ENCODE measurements around the gene ZNF750. TPM values are rescaled to one million over a fixed set of nuclear protein-coding genes. Genes with fewer than 3 reads are reported as not detected.

The ZNF750 gene
- total RNA-seq, 2 experiments from 2014 or later, result not detected

DNA sequence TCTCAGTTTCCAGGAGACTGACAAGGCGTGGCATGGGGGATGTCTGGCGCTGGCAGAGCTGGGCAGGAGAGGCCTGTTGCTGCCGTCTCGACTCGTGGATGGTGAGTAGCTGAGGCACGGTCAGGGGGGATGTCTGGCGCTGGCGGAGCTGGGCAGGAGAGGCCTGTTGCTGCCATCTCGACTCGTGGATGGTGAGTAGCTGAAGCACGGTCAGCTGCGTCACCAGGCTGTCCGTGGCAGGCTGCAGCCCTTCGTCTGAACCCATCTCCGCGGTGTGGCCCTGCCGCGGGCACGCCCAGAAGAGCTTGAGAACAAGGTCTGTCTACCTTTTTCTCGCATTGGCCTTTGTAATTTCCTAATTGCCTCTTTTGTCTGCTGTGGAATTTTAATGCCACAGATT, 25.0 kb downstream of the ZNF750 start:
- no peak for ATAC-seq (ENCODE audit: low read depth)
- no peak overlapping the region for H3K4me3 Mint-ChIP-seq
- no peaks in the 10 kb centered on the region for H3K27me3 Mint-ChIP-seq
- peaks cover 15% of the 10 kb centered on the region for H3K4me1 Mint-ChIP-seq
- DNase-seq, result no peak
- POLR2A ChIA-PET, result interaction anchor here (0.8 kb wide), 1 partner anchor 45 kb away, joined by 3 read pairs; no protein-coding TSS in a partner anchor
- H3K36me3 Mint-ChIP-seq, result peaks cover 38% of the 10 kb centered on the region
- no peaks in the 10 kb centered on the region for H3K9me3 Mint-ChIP-seq
- H3K27ac Mint-ChIP-seq, result no peak overlapping the region

DNA sequence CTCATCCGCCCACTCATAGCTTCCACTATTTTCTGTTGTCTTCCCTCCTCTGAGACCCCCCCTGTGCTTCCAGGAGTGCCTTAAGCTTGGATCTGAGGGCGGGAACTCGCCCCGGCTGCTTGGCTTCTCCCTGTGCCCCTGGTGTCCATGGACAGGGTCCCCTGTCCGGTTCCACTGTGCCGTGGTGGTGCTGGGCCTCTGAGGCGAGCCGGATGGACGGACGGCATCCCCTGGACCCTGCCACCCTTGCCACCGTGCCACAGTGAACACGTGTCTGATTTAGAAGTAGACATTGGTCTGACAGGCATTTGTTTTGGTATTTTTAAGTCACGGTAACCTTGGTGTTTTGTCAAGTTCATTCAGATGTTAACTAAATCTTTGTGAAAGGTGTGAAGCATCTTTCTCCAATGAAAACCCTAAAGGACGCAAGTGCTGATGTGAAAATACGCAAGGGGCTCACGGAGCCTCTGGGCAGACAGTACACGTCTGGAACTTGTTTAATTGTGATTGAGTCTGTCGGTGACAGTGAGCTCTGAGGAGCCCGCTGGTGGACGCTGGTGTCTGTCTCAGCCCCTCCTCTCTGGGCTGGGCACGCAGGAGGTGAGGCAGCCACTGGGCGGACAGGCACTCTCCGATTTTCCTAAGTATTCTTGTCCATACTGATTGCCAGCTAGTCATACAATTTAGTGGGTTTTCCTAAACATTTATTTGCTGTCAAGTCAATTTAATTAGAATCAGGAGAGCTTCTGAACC, 26.3 kb downstream of the ZNF750 start:
- no peaks in the 10 kb centered on the region for H3K27me3 Mint-ChIP-seq
- ATAC-seq (ENCODE audit: low read depth) (no peak), DNase-seq (no peak)
- H3K36me3 Mint-ChIP-seq, result peaks cover 28% of the 10 kb centered on the region
- POLR2A ChIA-PET, result no interaction called here
- H3K9me3 Mint-ChIP-seq, result no peaks in the 10 kb centered on the region
- peaks cover 15% of the 10 kb centered on the region for H3K4me1 Mint-ChIP-seq
- no peak overlapping the region for H3K27ac Mint-ChIP-seq
- H3K4me3 Mint-ChIP-seq, result no peak overlapping the region

- ATAC-seq (ENCODE audit: low read depth) (no peak), DNase-seq (no peak)
- no peak overlapping the region for H3K4me3 Mint-ChIP-seq
- peaks cover 15% of the 10 kb centered on the region for H3K4me1 Mint-ChIP-seq
- POLR2A ChIA-PET, result no interaction called here
- no peaks in the 10 kb centered on the region for H3K9me3 Mint-ChIP-seq
- no peaks in the 10 kb centered on the region for H3K27me3 Mint-ChIP-seq
- H3K36me3 Mint-ChIP-seq, result peaks cover 20% of the 10 kb centered on the region
- H3K27ac Mint-ChIP-seq, result no peak overlapping the region
These were observed 27.2 kb downstream of the ZNF750 start for GRCh38 chr17:82812601-82813000.

DNA sequence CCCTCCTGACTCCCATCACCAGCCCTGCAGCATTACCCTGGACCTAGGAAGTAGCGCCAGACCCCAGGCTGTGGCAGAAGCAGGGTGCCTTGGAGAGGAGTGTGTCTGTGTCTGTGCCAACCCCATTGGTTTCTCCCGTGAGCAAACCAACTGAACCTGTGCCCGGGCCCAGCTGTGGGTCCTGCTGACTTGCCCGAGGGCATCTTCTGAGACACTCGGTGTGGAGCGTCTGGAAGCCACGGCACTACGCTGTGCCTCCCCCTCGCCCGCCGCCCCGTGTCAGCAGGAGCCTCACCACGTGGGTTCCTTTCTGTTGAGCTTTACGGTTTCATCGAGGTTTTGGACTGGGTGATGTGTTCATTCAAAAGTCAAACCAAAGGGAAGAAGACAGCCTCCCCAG, 27.8 kb downstream of the ZNF750 start:
- peak; percentile 12 for ATAC-seq (ENCODE audit: low read depth)
- no peaks in the 10 kb centered on the region for H3K27me3 Mint-ChIP-seq
- POLR2A ChIA-PET, result no interaction called here
- no peaks in the 10 kb centered on the region for H3K9me3 Mint-ChIP-seq
- DNase-seq, result no peak
- peak overlapping the region; percentile 36 for H3K27ac Mint-ChIP-seq
- H3K36me3 Mint-ChIP-seq, result peaks cover 18% of the 10 kb centered on the region
- H3K4me1 Mint-ChIP-seq, result peaks cover 15% of the 10 kb centered on the region
- no peak overlapping the region for H3K4me3 Mint-ChIP-seq

DNA sequence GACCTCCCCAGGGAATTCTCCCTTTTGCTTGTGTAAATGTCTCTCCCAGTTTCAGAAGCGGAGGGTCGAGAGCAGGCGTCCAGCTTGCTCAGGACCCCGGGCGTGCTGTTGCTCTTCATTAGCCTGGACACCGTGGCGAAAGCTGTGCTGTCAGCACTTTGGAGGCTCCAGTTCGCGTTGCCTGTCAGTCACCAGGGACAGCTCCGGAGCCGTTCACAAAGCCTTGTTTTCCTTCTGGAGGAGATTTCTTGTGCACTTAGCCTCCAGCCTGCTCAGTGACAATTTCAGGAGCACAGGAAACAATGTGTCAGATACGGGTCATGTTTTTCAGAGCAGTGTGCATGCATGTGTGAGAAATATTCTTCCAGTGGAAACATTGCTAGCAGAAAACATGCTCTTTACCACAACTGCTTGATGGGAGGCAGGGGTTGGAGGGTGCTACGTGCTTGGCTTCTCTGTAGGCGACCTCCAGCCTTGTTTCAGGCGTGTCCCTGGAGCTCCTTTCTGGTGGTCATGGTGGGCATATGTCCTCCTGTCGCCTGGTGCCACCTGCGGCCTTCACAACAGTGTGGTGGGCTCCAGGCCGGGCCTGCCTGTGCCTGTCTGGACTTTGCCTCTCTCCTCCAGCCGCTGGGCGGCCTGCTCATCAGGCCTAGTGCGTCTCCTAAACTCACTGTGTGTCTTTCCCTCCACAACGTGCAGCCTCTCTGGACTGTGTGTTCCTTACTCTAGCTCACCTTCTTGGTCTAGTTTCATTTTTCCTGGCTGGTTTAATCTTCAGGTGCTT, 29.0 kb downstream of the ZNF750 start:
- no peak for DNase-seq
- H3K4me3 Mint-ChIP-seq, result no peak overlapping the region
- H3K27me3 Mint-ChIP-seq, result no peaks in the 10 kb centered on the region
- H3K4me1 Mint-ChIP-seq, result peaks cover 10% of the 10 kb centered on the region
- POLR2A ChIA-PET, result no interaction called here
- H3K36me3 Mint-ChIP-seq, result peaks cover 11% of the 10 kb centered on the region
- no peak for ATAC-seq (ENCODE audit: low read depth)
- peak overlapping the region; percentile 60 for H3K27ac Mint-ChIP-seq
- H3K9me3 Mint-ChIP-seq, result no peaks in the 10 kb centered on the region

- DNase-seq (no peak), ATAC-seq (ENCODE audit: low read depth) (no peak)
- Mint-ChIP-seq H3K27ac (no peak overlapping the region), H3K9me3 (no peaks in the 10 kb centered on the region), H3K4me3 (no peak overlapping the region), H3K36me3 (peaks cover 2% of the 10 kb centered on the region), H3K4me1 (peaks cover 2% of the 10 kb centered on the region), H3K27me3 (no peaks in the 10 kb centered on the region)
- POLR2A ChIA-PET, result no interaction called here
These were observed 30.6 kb downstream of the ZNF750 start for GRCh38 chr17:82808921-82809905.

DNA sequence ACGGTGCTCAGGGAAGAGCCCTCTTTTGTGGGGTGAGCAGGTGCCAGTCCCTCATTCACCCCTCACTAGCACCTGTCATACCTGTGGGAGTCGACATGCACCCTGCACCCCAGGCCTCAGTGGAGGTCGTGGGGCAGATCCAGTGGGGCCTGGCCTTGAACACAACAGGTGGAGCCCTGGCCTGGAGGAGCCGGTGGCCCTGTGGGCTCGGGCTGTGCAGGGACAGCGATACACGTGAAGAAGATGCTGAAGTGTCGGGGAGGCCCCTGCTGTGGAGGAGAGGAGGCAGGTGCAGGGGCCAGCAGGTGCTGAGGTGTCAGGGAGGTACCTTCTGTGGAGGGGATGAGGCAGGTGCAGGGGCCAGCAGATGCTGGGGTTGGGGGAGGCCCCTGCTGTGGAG, 31.8 kb downstream of the ZNF750 start:
- no peaks in the 10 kb centered on the region for H3K9me3 Mint-ChIP-seq
- H3K4me3 Mint-ChIP-seq, result no peak overlapping the region
- ATAC-seq (ENCODE audit: low read depth) (no peak), DNase-seq (no peak)
- POLR2A ChIA-PET, result no interaction called here
- no peaks in the 10 kb centered on the region for H3K36me3 Mint-ChIP-seq
- H3K4me1 Mint-ChIP-seq, result peaks cover 4% of the 10 kb centered on the region
- H3K27me3 Mint-ChIP-seq, result no peaks in the 10 kb centered on the region
- no peak overlapping the region for H3K27ac Mint-ChIP-seq

GRCh38 chr17:82807562-82807961, 32.3 kb downstream of the ZNF750 start:
- no peaks in the 10 kb centered on the region for H3K27me3 Mint-ChIP-seq
- no peak for ATAC-seq (ENCODE audit: low read depth)
- POLR2A ChIA-PET, result no interaction called here
- DNase-seq, result no peak
- H3K4me3 Mint-ChIP-seq, result no peak overlapping the region
- peaks cover 4% of the 10 kb centered on the region for H3K4me1 Mint-ChIP-seq
- no peak overlapping the region for H3K27ac Mint-ChIP-seq
- H3K36me3 Mint-ChIP-seq, result peaks cover 2% of the 10 kb centered on the region
- H3K9me3 Mint-ChIP-seq, result no peaks in the 10 kb centered on the region

GRCh38 chr17:82807101-82807500, 32.7 kb downstream of the ZNF750 start:
- no peak overlapping the region for H3K4me3 Mint-ChIP-seq
- H3K9me3 Mint-ChIP-seq, result no peaks in the 10 kb centered on the region
- peaks cover 7% of the 10 kb centered on the region for H3K4me1 Mint-ChIP-seq
- POLR2A ChIA-PET, result no interaction called here
- ATAC-seq (ENCODE audit: low read depth) (no peak), DNase-seq (no peak)
- no peak overlapping the region for H3K27ac Mint-ChIP-seq
- no peaks in the 10 kb centered on the region for H3K27me3 Mint-ChIP-seq
- peaks cover 4% of the 10 kb centered on the region for H3K36me3 Mint-ChIP-seq

GRCh38 chr17:82806645-82807044, 33.2 kb downstream of the ZNF750 start:
- H3K27ac Mint-ChIP-seq, result no peak overlapping the region
- H3K27me3 Mint-ChIP-seq, result no peaks in the 10 kb centered on the region
- H3K36me3 Mint-ChIP-seq, result peaks cover 8% of the 10 kb centered on the region
- POLR2A ChIA-PET, result no interaction called here
- H3K4me3 Mint-ChIP-seq, result no peak overlapping the region
- DNase-seq (no peak), ATAC-seq (ENCODE audit: low read depth) (no peak)
- H3K4me1 Mint-ChIP-seq, result peaks cover 8% of the 10 kb centered on the region
- no peaks in the 10 kb centered on the region for H3K9me3 Mint-ChIP-seq

DNA sequence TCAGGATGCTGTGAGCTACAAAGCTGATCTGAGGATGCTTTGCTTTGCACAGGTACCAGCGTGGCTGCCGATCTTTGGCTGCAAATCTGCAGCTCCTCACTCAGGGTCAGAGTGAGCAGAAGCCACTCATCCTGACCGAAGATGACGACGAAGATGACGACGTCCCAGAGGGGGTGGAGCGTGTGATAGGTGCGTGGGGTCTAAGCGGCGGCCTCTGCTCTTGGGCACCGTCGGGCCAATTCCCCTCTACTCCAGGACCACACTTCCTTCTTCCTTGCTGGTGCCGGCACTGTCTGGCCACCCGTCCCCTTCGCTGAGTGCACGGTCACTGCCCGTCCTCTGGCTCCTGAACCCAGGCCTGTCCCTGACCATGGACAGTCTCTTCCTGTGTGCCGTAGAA, 34.0 kb downstream of the ZNF750 start:
- Mint-ChIP-seq H3K27ac (no peak overlapping the region), H3K36me3 (peaks cover 14% of the 10 kb centered on the region), H3K27me3 (no peaks in the 10 kb centered on the region), H3K9me3 (peaks cover 2% of the 10 kb centered on the region), H3K4me3 (no peak overlapping the region), H3K4me1 (peaks cover 8% of the 10 kb centered on the region)
- DNase-seq, result no peak
- POLR2A ChIA-PET, result no interaction called here
- no peak for ATAC-seq (ENCODE audit: low read depth)

GRCh38 chr17:82805254-82805653, 34.6 kb downstream of the ZNF750 start:
- Mint-ChIP-seq H3K27me3 (no peaks in the 10 kb centered on the region), H3K4me1 (peaks cover 6% of the 10 kb centered on the region), H3K9me3 (peaks cover 2% of the 10 kb centered on the region), H3K4me3 (no peak overlapping the region), H3K36me3 (peaks cover 17% of the 10 kb centered on the region), H3K27ac (no peak overlapping the region)
- POLR2A ChIA-PET, result no interaction called here
- ATAC-seq (ENCODE audit: low read depth), result no peak
- DNase-seq, result no peak

DNA sequence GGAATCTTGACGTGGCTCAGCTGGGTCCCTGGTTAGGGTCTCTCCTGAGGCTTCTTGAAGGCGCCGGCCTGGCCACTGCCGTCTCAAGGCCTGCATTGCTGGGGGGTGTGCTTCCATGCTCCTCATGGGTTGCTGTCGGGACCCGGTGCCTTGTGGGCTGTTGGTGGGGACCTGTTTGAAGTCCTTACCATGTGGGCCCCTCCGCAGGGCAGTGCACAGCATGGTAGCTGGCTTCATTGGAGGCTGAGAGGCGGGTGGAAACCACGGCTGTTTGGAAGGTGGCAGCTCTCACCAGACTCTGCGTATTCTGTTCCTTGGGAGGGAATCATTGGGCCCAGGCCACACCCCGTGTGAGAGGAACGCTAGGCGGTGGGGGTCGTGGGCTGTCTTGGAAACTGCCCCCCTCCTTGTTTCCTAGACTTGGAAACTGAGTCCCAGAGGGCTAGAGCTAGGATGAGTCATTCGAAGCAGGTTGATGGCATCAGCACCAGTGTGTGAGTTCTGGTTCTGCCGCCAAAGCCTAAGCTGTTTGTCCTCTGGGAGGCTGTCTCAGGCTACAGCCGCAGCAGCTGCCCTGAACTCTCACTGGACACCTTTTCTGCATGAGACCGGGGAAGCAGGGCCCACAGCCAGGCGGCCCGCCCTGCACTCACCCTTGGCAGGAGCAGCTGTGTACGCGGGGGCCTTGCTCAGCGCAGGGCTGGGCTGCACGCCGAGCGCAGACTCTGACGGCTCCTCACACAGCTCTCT, 35.2 kb downstream of the ZNF750 start:
- Mint-ChIP-seq H3K36me3 (peaks cover 20% of the 10 kb centered on the region), H3K27me3 (no peaks in the 10 kb centered on the region), H3K4me3 (no peak overlapping the region), H3K27ac (no peak overlapping the region), H3K9me3 (peaks cover 2% of the 10 kb centered on the region), H3K4me1 (peaks cover 6% of the 10 kb centered on the region)
- ATAC-seq (ENCODE audit: low read depth), result no peak
- POLR2A ChIA-PET, result interaction anchor here (0.5 kb wide), 1 partner anchor 92 kb away, joined by 6 read pairs; no protein-coding TSS in a partner anchor
- DNase-seq, result no peak

Data from activated naive CD8-positive, alpha-beta T cell treated with anti-CD3 and anti-CD28 coated beads, Interleukin-2, amount 10 ng/mL, durations not matched to agents 7 days and 5 days (primary cell).